GM21381 (cell line): ENCODE measurements around the gene AGFG1.

ENCODE experiments used
- ATAC-seq: cut with Tn5 transposase; IDR thresholded peaks from one replicate; pipeline ENCODE4 v1.9.1; 2021; ENCODE audit warnings: mild to moderate bottlenecking, moderate library complexity; ENCODE audit not compliant: unreplicated experiment

Gene AGFG1, protein sequence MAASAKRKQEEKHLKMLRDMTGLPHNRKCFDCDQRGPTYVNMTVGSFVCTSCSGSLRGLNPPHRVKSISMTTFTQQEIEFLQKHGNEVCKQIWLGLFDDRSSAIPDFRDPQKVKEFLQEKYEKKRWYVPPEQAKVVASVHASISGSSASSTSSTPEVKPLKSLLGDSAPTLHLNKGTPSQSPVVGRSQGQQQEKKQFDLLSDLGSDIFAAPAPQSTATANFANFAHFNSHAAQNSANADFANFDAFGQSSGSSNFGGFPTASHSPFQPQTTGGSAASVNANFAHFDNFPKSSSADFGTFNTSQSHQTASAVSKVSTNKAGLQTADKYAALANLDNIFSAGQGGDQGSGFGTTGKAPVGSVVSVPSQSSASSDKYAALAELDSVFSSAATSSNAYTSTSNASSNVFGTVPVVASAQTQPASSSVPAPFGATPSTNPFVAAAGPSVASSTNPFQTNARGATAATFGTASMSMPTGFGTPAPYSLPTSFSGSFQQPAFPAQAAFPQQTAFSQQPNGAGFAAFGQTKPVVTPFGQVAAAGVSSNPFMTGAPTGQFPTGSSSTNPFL

DNA sequence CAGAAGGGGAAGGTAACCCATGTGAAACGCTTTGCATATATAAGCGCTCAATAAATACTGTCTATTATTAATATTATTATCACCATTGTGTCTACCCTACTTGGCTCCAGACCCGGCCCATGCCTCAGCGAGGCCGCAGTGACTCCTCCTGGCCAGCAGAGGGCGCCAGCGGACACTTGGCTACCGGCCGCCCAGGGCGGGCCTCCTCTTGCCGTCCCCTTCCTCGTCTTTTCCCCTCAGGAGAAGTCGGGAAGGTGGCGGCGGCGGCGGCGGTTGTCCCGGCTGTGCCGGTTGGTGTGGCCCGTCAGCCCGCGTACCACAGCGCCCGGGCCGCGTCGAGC is at the start of gene AGFG1:
Gene AGFG1 (plus strand): TSS at position 233 of the 341 bp plus-strand sequence. CDS start 266 bp downstream, outside the sequence.
- peak; percentile 88 for ATAC-seq

DNA sequence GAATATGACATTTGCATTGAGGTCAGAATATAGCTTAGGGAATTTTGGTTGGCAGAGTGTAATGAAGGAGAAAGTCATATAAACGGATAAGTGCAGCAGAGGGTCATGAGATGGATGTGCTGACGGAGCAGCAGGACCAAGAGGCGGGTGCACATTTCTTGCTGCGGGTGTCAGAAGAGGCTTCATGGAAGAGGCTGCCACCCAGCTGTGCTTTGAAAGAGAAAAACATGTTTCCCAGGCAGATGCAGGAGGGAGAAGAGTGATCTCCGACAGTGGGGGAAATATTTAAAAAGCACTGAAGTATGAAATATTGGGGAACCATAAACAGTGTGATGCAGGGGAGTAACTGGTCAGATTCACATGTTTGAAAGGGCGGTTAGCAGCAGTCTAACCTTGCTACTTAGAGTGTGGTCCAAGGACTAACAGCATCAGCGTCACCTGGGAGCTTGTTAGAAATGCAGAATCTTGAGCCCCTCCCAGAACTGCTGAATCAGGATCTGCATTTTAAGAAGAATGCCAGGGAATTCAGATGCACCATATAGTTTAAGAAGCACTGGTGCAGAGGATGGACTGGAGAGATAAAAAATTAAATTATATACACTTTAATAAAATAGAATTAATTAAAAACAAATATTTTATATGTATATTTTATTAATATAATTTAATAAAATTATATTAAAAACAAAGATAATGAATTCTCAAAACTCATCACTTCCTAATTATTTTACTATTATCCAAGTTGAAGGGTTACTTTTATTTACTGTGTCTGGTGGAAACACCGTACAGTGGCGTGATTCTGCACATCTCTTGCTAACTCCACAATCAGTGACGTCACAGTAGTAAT is 48.1 kb upstream of the AGFG1 start:
- no peak for ATAC-seq

DNA sequence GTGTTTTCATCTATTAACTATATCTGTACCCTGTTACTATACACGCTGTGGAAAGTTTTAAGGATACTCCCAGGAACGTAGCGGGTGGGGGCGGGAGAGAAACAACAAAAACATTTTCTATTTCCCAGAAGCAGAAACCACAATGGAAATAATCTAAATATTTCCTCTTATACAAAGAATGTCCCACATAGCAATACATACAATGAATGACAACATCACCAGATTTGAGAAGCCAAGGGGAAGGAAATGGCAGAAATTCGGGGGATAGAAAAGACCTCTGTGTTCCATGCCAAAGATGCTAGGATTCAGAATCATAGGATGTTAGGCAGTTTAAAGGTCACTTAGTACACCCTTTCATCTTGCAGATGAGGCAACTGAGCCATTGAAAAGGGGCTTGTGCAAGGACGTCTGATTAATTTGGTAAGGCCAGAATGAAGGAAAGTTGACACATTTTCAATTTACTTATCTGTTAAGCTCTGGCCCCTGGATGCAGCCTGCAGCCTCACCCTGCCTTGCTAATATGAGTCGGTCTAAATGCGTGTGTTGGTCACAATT is 43.1 kb upstream of the AGFG1 start:
- no peak for ATAC-seq

DNA sequence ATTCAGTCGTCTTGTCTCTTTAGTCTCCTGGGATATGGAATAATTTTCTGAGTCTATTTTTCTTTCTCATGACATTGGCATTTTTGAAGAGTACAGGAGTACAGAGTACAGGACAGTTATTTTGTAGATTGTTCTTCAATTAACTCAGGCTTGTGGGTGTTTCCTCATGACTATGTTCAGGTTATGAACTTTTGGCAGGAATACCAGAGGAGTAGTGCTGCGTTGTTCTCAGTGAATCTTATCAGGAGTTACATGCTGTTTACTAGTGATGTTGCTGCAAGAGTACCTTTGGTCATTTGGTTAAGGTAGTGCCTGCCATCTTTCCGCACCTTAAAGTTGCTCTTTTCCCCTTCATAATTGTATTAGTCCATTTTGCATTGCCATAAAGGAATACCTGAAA is 41.3 kb upstream of the AGFG1 start:
- ATAC-seq, result no peak

DNA sequence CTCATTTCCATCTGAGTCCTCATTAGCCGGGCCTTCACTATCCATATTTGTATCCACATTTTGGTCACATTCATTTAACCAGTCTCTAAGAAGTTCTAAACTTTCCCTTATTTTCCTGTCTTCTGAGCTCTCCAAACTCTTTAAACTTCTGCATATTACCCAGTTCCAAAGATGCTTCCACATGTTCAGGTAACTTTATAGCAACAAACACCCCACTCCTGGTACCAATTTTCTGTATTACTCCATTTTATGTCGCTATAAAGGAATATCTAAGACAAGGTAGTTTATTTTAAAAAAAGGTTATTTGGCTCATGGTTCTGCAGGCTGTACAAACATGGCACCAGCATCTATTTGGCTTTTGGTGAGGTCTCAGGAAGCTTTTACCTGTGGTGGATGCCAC is 38.8 kb upstream of the AGFG1 start:
- no peak for ATAC-seq

DNA sequence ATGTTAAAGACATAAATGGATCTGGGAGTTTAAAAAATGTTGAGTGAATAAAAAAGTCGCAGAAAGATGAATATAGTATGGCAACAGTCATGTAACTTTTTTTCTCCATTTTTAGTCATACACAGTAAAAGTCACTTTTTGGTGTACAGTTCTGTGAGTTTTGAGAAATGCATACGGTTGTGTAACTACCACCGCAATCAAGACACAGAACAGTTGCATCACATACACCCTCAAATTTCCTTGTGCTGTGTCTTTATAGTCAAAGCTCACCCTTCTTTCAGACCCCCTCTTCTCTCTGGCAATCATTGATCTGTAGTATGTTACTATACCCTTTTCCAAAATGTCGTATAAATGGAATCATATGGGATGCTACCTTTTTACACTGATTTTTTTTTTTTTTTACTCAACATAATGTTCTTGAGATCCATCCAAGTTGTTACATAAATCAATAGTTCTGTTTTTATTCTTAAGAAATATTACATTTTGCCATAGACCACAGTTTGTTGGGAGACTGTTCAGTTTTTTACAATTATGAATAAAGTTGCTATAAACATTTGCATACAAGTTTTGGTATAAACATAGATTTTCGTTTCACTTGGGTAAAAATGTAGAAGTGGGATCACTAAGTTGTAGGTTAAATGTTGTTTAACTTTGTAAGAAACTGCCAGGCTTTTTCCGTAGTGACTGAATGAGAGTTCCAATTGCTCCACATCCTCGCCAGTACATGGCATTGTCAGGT is 35.4 kb upstream of the AGFG1 start:
- ATAC-seq, result no peak

DNA sequence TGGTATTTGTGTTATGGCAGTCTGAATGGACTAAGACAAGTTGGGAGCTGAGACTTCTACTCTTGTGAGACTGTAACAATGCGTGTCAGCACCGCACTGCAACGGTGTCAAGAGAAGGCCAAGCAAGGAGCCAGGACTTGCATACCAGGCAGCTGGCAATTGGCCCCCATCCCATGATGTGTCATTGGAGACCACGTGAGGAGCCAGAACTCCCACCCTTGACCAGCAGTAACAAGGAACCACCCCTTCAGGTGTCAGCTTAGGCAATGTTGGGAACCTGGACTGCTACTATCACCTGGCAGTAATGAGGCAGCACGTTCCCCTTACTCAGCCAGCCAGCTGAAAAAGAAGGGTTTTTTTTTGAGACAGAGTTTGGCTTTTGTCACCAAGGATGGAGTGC is 32.7 kb upstream of the AGFG1 start:
- no peak for ATAC-seq

DNA sequence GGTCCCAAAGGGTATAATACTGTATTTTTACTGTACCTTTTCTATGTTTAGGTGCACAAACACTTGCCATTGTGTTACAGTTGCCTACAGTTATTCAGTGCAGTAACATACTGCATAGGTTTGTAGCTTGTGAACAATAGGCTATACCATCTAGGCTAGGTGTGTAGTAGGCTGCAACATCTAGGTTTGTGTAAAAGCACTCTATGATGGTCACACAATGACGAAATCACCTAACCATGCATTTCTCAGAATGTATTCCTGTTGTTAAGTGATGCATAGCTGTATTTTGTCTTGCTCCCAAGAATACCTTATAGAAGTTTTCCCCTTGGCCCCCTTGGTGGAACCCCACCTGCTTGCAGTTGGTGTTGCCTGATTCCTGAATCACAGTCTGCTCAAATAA is 29.3 kb upstream of the AGFG1 start:
- no peak for ATAC-seq

DNA sequence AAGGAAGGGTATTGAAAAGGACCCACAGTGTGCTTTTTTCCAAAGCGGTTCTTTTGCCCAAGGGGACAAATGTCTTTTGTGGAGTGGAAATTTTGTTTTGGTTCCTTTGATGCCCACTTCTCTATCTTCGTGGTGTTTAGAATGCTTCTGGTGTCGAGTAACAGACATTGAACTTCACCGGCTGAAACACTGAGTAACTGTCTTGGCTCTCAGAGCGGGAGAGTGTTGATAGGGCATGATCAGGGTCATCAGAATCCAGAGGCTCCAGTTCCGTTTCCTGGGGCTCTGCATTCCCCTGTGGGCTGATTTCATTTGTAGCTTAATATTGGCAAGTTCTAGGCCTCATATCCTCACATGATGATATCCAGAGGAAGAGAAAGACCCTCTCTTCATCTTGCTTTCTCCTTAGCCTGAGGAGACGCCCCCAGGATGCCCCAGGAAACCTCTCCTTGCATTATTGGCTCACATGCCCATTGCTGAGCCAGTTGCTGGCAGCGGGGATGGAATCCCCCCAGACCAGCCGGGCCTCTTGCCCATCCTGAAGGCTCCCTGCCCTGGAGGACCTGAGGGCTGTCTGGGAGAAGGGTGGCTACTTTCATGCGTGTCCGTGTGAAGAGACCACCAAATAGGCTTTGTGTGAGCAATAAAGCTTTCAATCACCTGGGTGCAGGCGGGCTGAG is 27.9 kb upstream of the AGFG1 start:
- ATAC-seq, result no peak

DNA sequence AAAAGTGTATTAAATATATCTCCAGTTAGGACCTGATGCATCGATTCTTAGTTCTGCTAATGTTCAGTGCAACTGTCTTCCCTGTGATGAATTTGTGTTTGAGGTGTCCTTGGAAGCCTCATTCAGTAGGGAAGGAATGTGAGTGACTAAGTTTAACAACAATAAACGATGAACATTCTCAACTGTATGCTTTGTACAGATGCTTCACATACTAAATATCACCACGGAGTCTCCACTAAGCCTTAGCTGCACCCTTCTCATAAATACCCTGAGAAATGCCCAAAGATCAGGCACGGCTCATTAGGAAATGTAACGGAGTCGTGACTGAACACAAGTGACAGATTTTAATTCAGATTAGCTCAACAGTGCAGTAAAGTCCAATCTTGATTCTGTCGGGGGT is 24.4 kb upstream of the AGFG1 start:
- ATAC-seq, result no peak

DNA sequence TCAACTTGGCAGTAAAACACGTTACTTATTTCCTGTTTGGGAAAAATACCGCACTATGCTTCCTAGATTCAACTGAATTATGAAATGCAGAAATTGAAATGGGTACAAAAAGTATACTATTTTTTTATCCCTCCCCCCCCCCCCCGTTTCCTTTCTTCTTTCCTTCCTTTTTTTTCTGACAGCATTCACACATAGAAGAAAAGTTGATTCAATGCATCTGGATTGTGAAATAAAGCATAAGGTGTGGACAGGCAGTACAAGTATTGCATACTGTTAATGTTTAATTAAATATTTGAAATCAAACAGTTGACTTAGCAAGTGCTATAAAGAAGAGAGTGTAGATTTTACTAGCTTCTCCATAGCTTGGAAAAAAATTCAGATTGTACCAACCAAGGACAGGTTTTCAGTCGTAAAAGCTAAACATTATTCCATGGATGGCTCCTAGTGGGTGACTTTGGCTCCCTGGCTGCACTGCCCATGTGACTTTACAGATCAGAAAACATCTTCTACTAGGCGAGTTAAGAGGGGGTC is 21.6 kb upstream of the AGFG1 start:
- no peak for ATAC-seq

DNA sequence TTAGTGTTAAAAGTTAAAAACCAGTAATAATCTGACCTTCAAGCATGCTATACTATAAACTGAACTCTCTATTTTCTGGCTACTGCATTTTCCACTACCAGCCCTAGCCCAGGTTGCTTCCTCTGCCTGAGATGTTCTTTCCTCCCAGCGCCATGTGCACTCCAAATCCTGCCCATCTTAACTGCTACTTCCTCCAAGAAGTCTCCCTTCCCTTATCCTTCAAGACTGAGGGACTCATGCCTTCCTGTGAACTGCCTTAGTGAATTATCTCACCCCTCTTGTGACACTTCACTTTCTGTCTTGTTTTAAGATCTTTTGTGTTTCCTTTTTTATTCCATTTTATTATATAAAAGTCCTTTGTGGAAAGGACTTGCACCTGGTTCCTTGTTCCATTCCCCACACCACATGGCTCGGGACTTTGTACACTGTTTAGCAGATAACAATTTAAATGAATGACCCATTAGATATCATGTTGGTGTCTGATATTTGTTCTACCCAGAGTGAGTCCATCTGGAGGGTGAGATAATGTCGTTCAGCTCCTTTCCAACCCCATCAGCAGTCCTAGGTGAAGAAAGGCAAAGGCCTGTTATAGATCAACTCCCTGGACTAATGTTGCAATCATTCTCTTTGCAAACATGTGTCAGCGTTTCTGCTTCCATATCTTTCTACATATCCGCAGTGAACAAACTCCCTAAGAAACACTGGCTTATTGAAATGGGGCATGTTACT is 20.9 kb upstream of the AGFG1 start:
- no peak for ATAC-seq

DNA sequence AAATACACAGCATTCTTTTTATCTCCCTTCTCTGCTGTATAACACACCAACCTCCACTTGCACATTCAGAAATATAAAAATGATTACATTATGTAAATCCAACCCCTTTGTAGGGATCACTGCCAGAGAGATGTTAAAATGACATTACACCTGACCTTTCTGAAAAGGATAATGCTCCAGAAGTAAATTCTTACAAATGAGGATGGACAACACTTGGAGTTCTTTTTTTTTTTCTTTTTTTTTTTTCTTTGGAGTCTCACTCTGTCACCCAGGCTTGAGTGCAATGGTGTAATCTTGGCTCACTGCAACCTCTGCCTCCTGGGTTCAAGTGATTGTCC is 20.3 kb upstream of the AGFG1 start:
- ATAC-seq, result no peak

DNA sequence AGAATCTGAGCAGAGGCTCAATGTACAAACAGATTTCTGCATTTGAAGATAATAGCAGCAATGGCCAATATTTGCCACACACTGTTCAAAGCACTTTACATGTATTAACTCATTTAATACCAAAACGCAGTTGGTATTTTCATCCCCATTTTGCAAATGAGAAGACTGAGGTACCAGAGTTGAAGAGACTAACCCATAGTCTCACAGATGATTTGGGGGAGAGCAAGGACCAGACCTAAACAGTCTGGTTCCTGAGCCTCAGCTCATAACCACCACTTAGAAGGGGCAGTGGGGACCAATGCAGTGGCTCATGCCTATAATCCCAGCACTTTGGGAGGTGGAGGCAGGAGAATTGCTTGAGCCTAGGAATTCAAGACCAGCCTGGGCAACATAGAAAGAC is 18.1 kb upstream of the AGFG1 start:
- ATAC-seq, result no peak

DNA sequence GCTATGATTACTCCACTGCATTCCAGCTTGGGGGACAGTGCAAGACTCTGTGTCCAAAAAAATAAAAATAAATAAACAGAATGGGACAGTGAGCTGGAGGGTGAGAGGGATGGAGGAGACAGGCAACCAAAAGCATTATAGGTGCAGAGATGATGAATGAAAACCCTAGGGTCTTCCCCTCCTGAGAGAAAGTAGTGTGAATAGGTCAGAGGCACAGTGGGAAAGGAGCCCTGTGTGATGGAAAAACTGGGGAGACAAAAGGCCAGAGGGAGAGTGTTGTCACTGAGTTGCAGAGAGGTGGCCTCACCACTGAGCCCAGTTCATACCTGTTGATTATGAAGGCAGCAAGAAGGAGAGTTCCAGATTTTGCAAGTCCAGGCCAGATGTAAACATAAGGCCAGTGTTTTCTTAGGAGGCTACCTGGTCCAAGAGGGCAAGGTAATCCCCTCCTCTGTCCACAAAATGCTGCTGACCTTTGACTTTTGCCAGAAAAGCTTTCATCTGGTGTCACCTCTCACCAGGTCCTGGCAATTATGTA is 17.6 kb upstream of the AGFG1 start:
- ATAC-seq, result no peak

DNA sequence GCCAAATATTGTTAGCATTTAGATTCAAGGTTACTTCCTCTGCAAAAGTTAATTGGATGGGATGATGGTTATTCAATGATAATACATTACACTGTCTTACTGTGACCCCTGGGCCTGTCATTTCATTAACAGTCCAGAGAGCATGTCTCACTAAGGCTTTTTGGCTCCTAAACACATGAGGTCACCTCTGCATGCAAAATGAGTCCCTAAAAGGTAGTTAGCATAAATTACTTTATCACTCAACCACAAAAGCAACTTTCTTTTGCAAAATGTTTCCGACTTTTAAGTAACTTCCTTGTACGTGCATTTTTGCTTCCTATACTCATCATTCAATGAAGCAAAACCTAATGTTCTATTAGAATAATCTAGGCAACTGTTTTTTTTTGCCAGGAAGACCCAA is 16.8 kb upstream of the AGFG1 start:
- ATAC-seq, result no peak

DNA sequence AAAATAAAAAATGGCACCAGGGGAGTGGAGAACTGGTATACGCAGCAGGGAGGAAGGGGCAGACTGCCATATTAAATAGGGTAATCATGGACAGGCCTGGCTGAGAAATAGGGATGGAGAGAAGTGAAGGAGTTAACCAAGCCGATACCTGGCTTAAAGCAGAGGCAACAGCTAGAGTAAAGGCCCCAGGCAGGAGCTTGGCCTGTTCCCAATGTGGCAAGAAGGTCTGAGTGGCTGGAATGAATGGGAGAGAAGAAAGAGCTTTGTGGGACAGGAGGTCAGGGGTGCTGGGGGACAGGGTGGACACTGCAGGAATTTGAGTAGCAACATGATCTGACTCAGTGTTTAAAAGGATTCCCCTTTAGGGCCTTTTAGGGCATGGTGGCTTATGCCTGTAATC is 15.9 kb upstream of the AGFG1 start:
- ATAC-seq, result no peak

DNA sequence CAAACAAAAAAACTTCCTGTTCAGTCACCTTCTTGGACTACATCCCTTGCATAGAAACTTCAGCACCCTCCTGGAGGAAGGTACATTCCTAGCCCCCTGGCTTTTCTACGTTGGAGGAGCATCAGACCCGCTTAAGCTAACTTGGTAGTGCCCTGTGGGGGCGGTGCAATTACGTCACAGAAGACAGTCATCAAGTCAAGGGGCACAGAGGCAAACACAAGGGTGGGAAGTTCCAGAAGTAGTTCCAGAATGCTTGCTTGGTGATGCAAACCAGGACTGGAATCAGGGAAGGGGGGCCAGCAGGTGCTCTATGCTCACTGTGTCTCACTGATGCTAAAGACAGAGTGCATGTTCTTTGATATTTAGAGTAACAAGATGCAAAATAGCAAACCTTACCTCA is 15.2 kb upstream of the AGFG1 start:
- no peak for ATAC-seq

DNA sequence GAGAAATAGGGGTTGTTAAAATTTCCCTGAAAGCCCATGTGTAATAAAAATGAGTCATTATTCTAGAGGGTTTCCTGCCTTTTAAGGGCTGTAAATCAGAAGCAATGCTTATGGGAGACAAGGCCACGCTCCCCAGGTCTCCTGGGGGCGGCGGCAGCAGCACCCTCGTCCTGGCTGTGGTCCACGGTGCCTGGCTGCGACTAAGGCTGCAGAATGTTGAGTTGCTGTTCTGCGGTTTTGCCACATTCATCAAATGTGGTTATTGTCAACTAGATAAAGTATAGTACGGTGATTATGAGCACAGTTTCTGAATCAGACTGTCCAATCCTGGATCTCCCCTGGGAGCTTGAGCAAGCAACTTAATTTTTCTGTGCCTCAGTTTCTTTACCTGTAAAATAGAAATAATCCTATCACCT is 11.9 kb upstream of the AGFG1 start:
- peak; percentile 33 for ATAC-seq
